ENCODE results near the gene CYLD. TPM values are rescaled to one million over a fixed set of nuclear protein-coding genes. Genes with fewer than 3 reads are reported as not detected.

Gene CYLD
- total RNA-seq, 1 experiment from 2014 or later, result 11.9 TPM

- TF ChIP-seq RAD21 (IDR thresholded peaks at IDR 0.05; ENCODE audit: low read depth) (no peak), EZH2 (IDR thresholded peaks at IDR 0.05) (no peak), CEBPB (IDR thresholded peaks at IDR 0.05; ENCODE audit: low read depth) (no peak), EGR1 (IDR thresholded peaks at IDR 0.05; ENCODE audit: low read depth) (no peak), YY1 (IDR thresholded peaks at IDR 0.05; ENCODE audit: extremely low read depth, insufficient replicate concordance, low read depth, low read length) (no peak), ZNF274 (IDR thresholded peaks at IDR 0.05; ENCODE audit: low read depth, low read length) (no peak), MAX (IDR thresholded peaks at IDR 0.05) (no peak), ELF1 (IDR thresholded peaks at IDR 0.05; ENCODE audit: borderline replicate concordance, low read depth) (no peak), POLR2A (IDR thresholded peaks at IDR 0.05; ENCODE audit: borderline replicate concordance, extremely low read depth, insufficient read depth, insufficient read length) (no peak)
- TF ChIP-seq, protein P1, sequence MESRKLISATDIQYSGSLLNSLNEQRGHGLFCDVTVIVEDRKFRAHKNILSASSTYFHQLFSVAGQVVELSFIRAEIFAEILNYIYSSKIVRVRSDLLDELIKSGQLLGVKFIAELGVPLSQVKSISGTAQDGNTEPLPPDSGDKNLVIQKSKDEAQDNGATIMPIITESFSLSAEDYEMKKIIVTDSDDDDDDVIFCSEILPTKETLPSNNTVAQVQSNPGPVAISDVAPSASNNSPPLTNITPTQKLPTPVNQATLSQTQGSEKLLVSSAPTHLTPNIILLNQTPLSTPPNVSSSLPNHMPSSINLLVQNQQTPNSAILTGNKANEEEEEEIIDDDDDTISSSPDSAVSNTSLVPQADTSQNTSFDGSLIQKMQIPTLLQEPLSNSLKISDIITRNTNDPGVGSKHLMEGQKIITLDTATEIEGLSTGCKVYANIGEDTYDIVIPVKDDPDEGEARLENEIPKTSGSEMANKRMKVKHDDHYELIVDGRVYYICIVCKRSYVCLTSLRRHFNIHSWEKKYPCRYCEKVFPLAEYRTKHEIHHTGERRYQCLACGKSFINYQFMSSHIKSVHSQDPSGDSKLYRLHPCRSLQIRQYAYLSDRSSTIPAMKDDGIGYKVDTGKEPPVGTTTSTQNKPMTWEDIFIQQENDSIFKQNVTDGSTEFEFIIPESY (IDR thresholded peaks at IDR 0.05; ENCODE audit: extremely low read depth, insufficient replicate concordance, low read length), result no peak
- no peak overlapping the region for H2AFZ ChIP-seq (ENCODE audit: low read depth, low read length, poor library complexity, severe bottlenecking)
- H3K4me1 ChIP-seq (ENCODE audit: control insufficient read depth in 1 of 2, insufficient read depth in 2 of 2, low read length in 2 of 2), result peaks cover 2 to 13% of the 10 kb centered on the region in 2 experiments; a peak in 3 of 4 replicates
- H3K27me3 ChIP-seq (ENCODE audit: insufficient read depth, low read length), result no peaks in the 10 kb centered on the region
- no peak overlapping the region for H3K9ac ChIP-seq (ENCODE audit: low read length)
- H3K4me2 ChIP-seq (ENCODE audit: low read length), result no peak overlapping the region
- intact Hi-C loops (cut with micrococcal nuclease), result no loop called here
- ChIA-PET POLR2A (no interaction called here), RAD21 (ENCODE audit: low non-redundant PET in 1 of 2, low total read pairs in 2 of 2, uncharacterized antibody in 2 of 2, unreplicated experiment in 2 of 2) (no interaction called here), CTCF (no interaction called here)
- ATAC-seq (no peak), DNase-seq (ENCODE audit: low read depth, low spot score) (no peak)
- no peaks in the 10 kb centered on the region for H3K79me2 ChIP-seq (ENCODE audit: insufficient read depth, low read length)
- no peak overlapping the region for H3K4me3 ChIP-seq (replicated peaks in 1 of 2; ENCODE audit: low read depth in 1 of 2, low read length in 2 of 2)
- H3K36me3 ChIP-seq (ENCODE audit: control insufficient read depth in 1 of 2, insufficient read depth in 2 of 2, low read length in 2 of 2), result 0 out of 4 replicates have a peak, but pooled peaks cover 0 to 2% of the 10 kb centered on the region in 2 experiments
- no peaks in the 10 kb centered on the region for H3K9me3 ChIP-seq (ENCODE audit: control insufficient read depth in 1 of 2, insufficient read depth in 1 of 2, low read depth in 1 of 2, low read length in 2 of 2)
- H4K20me1 ChIP-seq (ENCODE audit: insufficient read depth), result no peaks in the 10 kb centered on the region
- H3K27ac ChIP-seq (ENCODE audit: low read depth, low read length), result no peak overlapping the region
- H3K9me2 ChIP-seq (ENCODE audit: insufficient read depth), result no peaks in the 10 kb centered on the region
- no TSS peak for BruUV-seq (replicated peaks)
These were observed 19.5 kb upstream of the CYLD start for GRCh38 chr16:50722405-50722737.
